ENCODE measurements around the gene USP21. TPM values are rescaled to one million over a fixed set of nuclear protein-coding genes. Genes with fewer than 3 reads are reported as not detected.

Gene USP21
- total RNA-seq, 1 donor from 2014 or later, result 38.1 TPM

DNA sequence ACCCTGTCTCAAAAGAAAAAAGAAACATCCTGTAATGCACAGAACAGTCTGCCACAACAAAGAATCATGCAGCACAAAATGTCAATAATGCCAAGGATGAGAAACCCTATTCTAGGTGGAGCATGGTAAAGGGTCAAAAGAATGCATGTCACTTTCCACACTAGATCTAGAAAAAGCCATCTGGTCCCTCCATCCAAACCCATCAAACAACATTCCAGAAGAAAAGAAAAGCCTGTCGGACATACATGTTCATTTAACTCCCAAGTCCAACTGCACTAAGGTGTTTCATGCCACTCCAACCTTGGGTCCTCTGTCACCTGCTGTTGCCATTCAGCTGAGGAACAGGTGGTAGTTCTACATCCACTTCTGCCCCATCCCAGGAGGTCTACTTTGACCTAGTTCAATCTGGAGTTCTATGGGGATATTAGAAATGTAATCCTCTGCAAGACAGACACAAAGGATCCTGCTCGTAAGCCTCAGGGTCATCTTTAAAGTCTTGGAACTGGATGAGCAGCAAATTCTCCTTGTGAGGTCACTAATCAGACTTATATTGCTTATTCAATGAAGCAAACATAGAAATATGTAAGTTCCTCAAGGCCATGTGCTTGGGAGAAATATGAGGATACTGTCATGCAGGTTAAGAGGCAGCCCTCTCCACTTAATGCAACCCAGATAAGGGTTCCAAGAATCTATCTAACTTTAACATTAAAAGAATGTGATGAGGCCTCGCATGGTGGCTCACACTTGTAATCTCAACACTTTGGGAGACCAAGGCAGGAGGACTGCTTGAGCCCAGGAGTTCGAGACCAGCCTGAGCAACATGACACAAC lies 30.5 kb upstream of the USP21 start:
- DNase-seq, result no peak
- ChIA-PET CTCF (no interaction called here), POLR2A (interaction anchor here (0.7 to 2.2 kb wide), 3 partner anchors 11 to 83 kb away, joined by 4 to 8 read pairs (median 6); partner anchors contain the start of genes NIT1, PFDN2 and USF1)
- peaks cover 65% of the 10 kb centered on the region for H3K36me3 Mint-ChIP-seq (ENCODE audit: low read depth)
- ATAC-seq (ENCODE audit: low read depth), result no peak
- TF ChIP-seq, protein P1, sequence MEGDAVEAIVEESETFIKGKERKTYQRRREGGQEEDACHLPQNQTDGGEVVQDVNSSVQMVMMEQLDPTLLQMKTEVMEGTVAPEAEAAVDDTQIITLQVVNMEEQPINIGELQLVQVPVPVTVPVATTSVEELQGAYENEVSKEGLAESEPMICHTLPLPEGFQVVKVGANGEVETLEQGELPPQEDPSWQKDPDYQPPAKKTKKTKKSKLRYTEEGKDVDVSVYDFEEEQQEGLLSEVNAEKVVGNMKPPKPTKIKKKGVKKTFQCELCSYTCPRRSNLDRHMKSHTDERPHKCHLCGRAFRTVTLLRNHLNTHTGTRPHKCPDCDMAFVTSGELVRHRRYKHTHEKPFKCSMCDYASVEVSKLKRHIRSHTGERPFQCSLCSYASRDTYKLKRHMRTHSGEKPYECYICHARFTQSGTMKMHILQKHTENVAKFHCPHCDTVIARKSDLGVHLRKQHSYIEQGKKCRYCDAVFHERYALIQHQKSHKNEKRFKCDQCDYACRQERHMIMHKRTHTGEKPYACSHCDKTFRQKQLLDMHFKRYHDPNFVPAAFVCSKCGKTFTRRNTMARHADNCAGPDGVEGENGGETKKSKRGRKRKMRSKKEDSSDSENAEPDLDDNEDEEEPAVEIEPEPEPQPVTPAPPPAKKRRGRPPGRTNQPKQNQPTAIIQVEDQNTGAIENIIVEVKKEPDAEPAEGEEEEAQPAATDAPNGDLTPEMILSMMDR (IDR thresholded peaks at IDR 0.05), result no peak
- H3K4me3 Mint-ChIP-seq, result no peak overlapping the region
- H3K27ac Mint-ChIP-seq, result no peak overlapping the region
- peaks cover 46% of the 10 kb centered on the region for H3K4me1 Mint-ChIP-seq
- no peaks in the 10 kb centered on the region for H3K27me3 Mint-ChIP-seq
- H3K9me3 Mint-ChIP-seq, result no peaks in the 10 kb centered on the region
- intact Hi-C loops (cut with micrococcal nuclease), result no loop called here

DNA sequence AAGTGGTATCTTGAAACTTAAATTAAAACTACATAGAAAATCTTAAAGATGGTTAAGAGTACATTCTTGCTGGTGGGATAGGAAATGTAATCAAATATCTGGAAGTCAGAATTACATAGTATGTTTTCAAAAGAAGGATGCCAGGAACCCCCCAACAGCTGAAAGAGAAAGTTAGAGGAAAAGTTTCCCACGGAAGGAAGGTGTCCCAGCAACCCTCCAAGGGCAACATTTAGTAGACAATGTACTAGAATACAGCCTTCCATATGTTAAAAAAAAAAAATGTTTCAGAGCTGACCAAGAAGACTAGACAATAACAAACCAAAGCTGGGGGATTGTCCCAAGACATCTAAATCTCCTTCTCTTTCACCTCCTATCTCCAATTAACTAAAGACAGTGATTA lies 29.0 kb upstream of the USP21 start:
- POLR2A ChIA-PET, result interaction anchor here (0.6 to 1.0 kb wide), 2 partner anchors 9 to 20 kb away, joined by 3 to 4 read pairs; no protein-coding TSS in a partner anchor
- H3K27me3 Mint-ChIP-seq, result no peaks in the 10 kb centered on the region
- TF ChIP-seq, protein P1 (IDR thresholded peaks at IDR 0.05), result no peak
- CTCF ChIA-PET, result no interaction called here
- H3K4me3 Mint-ChIP-seq, result peak overlapping the region; percentile 17
- H3K9me3 Mint-ChIP-seq, result no peaks in the 10 kb centered on the region
- ATAC-seq (ENCODE audit: low read depth) (no peak), DNase-seq (no peak)
- H3K27ac Mint-ChIP-seq, result peak overlapping the region; percentile 13
- peaks cover 48% of the 10 kb centered on the region for H3K4me1 Mint-ChIP-seq
- intact Hi-C loops (cut with micrococcal nuclease), result no loop called here
- peaks cover 51% of the 10 kb centered on the region for H3K36me3 Mint-ChIP-seq (ENCODE audit: low read depth)

DNA sequence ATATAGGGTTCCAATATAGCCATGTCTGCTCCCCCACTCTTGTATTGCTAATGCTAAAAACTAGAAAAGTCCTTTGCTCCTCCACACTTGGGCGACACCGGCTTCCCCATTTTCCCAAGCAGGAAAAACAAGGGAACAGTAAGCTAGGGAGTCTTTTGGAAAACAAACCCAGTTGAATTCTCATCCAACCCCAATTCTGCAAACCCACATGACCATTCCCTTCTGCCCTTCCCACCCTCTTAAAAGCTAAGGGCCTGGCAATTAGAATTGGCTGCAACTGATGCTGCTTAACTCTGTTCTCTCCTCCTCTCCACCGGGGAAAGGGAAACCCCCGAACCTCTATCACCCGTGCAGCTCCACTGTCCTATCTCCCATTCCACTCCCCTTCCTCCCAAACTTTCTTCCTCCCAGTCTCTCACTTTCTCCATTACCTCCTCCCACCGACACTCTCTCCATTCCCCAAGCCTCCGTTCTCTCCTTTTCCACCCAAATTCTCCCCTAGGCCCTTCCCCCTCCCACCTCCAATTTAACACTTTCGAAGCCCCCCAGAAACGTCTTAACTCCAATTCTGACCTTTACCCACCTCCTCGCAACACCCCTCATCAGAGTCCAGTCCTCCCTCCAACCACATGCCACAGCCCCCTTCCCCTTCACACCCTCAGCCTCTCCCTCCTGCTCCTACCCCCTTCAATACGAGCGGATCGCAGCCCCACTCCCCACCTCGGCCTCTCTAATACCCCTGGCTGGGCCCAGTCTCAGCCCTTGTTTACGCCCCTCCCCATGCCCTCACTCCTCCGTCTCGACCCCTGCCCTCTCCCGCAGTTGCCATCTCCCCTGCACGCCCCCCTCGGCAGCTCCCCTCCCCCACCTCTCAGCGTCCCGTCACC lies 27.5 kb upstream of the USP21 start:
- Mint-ChIP-seq H3K4me1 (peaks cover 41% of the 10 kb centered on the region), H3K27me3 (no peaks in the 10 kb centered on the region), H3K4me3 (no peak overlapping the region), H3K36me3 (ENCODE audit: low read depth) (peaks cover 43% of the 10 kb centered on the region), H3K9me3 (no peaks in the 10 kb centered on the region), H3K27ac (no peak overlapping the region)
- TF ChIP-seq, protein P1 (IDR thresholded peaks at IDR 0.05), result no peak
- intact Hi-C loops (cut with micrococcal nuclease), result loop anchor here (1.0 to 2.0 kb wide), 8 partner anchors 13 to 295 kb away; partner anchors contain the start of genes ARHGAP30, B4GALT3, KLHDC9 and NIT1
- CTCF ChIA-PET, result interaction anchor here (1.4 to 2.4 kb wide), 3 partner anchors 14 to 60 kb away, joined by 5 to 7 read pairs (median 5); partner anchors contain the start of genes NIT1 and PFDN2
- POLR2A ChIA-PET, result interaction anchor here (0.6 to 3.5 kb wide), 20 partner anchors 7 to 1042 kb away, joined by 3 to 41 read pairs (median 6); partner anchors contain the start of genes ARHGAP30, B4GALT3, KLHDC9 and NDUFS2
- DNase-seq, result no peak
- ATAC-seq (ENCODE audit: low read depth), result no peak

DNA sequence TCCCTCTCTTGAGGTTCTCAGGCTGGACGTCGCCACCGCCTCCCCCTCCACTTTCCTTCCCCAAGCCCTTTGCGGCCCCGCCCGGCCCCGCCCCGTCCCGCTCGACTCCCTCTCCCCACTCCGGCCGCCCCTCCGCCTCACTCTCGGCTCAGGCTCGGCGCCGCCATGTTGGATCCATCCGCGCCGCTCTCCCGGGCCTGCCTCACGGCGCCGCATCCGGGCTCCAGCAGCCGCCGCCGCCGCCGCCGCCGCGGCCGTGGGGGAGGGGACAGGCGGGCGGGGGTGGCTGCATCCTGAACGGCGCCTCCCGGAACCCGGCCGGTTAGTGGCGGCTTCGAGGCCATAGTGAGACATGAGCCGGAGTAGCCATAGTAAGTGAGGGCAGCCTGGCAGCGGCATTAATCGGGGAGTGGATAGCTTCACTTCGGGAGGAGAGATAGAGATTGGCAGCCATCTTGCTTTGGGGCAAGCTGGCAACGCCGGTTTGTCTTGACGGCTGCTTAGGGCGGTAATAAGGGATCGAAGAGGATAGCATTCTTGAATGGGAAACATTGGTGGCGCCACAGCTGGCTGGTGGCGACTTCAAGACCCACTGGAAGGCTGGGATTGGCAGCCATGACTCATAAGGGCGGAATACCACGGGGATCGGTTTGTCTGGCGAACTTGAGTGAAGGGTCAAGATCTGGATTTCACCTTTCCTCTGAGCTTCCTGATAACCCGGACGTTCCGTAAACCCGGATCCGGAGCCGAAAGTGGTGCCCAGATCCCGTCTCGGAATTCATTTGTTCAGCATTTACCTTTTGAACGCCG lies 26.7 kb upstream of the USP21 start, which contains the start of gene DEDD:
Gene DEDD, minus strand, starts transcription at position 258 of the 810 bp plus-strand sequence. CDS start 8,205 bp downstream, outside the sequence.
- peaks cover 34% of the 10 kb centered on the region for H3K36me3 Mint-ChIP-seq (ENCODE audit: low read depth)
- peaks cover 33% of the 10 kb centered on the region for H3K4me1 Mint-ChIP-seq
- CTCF ChIA-PET, result interaction anchor here (0.7 to 2.4 kb wide), 6 partner anchors 15 to 381 kb away, joined by 3 to 7 read pairs (median 5); partner anchors contain the start of genes NIT1 and PFDN2
- no peak within 1 kb of the TSS for H3K27ac Mint-ChIP-seq
- peak; percentile 88 for DNase-seq
- POLR2A ChIA-PET, result interaction anchor here (0.5 to 3.5 kb wide), 25 partner anchors 8 to 1042 kb away, joined by 3 to 41 read pairs (median 5); partner anchors contain the start of genes ARHGAP30, B4GALT3, KLHDC9 and NDUFS2
- peak; percentile 92 for ATAC-seq (ENCODE audit: low read depth)
- intact Hi-C loops (cut with micrococcal nuclease), result loop anchor here (1.0 to 2.0 kb wide), 8 partner anchors 14 to 296 kb away; partner anchors contain the start of genes ARHGAP30, B4GALT3, KLHDC9 and NIT1
- H3K27me3 Mint-ChIP-seq, result no peaks in the 10 kb centered on the region
- no peak within 1 kb of the TSS for H3K4me3 Mint-ChIP-seq
- H3K9me3 Mint-ChIP-seq, result no peaks in the 10 kb centered on the region
- TF ChIP-seq, protein P1 (IDR thresholded peaks at IDR 0.05), result no peak

Data from activated B cell treated with CpG ODN at 0.5 μM for 24 hours (primary cell).